HG03520 (cell line): ENCODE measurements around the gene ADAMTS5.

Experiments used
- ATAC-seq: cut with Tn5 transposase; IDR thresholded peaks from one replicate; pipeline ENCODE4 v1.9.1; 2021; ENCODE audit warnings: mild to moderate bottlenecking, moderate library complexity; ENCODE audit not compliant: unreplicated experiment

ADAMTS5 gene

GRCh38 chr21:26949830-26950229, 17.1 kb downstream of the ADAMTS5 start:
- ATAC-seq = no peak

GRCh38 chr21:26948194-26948593, 18.7 kb downstream of the ADAMTS5 start:
- ATAC-seq = no peak

- no peak for ATAC-seq
Measured at GRCh38 chr21:26946744-26947446, 20.0 kb downstream of the ADAMTS5 start.

GRCh38 chr21:26945916-26946675, 20.8 kb downstream of the ADAMTS5 start:
- no peak for ATAC-seq

DNA sequence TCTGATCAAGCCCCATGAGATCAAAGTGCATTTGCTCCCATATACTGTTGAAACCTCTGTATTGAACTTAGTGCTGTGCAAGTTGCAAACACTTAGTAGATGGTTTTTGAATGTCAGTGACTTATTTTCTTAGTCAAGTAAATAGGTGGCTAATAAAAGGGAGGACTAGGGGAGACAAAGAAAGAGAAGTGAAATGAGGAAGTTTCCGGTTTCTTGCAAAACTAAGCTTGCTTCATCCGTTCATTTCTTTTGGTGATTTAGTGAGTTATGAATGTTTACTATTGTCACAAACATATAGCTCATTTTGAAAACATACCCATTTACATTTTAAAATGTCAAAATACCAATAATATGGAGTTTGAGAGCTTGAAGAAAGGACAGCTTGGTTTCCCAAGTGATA, 23.0 kb downstream of the ADAMTS5 start:
- ATAC-seq = no peak

DNA sequence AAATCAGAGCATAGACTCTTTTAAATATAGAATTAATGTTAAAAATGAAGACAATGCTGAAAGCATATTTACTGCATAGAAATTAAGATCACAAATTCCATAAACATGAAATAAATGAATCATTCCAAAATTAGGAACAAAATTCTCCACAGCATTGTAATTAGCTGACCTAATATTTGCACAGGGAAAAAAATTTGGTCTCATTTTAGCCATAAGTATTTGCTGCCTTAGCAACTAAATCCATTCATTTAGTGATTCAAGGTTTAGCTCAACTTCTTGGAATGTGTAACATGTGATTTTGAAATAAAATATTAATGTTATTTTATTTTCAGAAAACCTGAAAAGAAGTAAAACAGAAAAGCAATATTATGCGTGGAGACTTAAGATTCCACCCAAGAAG, 25.5 kb downstream of the ADAMTS5 start:
- ATAC-seq = no peak

GRCh38 chr21:26939601-26940111, 27.2 kb downstream of the ADAMTS5 start:
- no peak for ATAC-seq

- no peak for ATAC-seq
Measured at GRCh38 chr21:26936641-26937040, 30.2 kb downstream of the ADAMTS5 start.

DNA sequence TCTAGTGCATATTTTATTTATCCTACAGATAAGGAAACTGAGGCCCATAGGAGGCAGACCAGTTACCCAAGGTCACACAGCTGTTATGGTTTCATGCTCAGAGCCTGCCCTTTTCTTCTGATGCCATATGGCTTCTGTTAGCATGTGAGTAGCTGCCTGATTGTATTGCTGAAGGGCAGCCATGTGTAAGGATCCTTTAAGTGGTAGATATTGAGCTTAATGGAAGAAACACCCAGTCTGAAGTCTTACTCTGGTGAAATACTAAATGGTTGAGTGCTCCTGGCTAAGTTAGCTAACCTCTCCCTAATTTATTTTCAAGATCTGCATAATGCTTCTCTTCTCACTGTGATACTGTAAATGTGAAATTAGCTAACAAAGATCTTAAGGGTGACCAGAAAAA, 30.9 kb downstream of the ADAMTS5 start:
- no peak for ATAC-seq

GRCh38 chr21:26934383-26934782, 32.5 kb downstream of the ADAMTS5 start:
- ATAC-seq = no peak

DNA sequence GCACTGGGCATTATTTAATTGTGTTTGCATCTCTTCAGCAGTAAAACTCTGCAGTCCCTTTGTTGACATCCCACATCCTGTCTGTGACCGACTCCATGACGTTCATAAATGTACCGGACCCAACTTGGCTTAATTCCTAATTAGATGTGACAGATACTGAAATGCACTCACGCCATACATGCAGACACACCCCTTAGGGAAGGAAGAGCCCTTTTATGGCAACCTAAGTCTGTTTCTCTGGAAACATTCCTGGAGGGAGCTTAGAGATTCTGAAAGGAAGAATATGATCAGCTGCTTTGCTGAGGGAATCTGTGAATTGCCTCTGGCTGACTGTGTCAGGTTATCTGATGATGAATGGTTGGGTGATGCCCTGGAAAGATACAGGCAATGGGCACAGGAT, 33.4 kb downstream of the ADAMTS5 start:
- no peak for ATAC-seq

DNA sequence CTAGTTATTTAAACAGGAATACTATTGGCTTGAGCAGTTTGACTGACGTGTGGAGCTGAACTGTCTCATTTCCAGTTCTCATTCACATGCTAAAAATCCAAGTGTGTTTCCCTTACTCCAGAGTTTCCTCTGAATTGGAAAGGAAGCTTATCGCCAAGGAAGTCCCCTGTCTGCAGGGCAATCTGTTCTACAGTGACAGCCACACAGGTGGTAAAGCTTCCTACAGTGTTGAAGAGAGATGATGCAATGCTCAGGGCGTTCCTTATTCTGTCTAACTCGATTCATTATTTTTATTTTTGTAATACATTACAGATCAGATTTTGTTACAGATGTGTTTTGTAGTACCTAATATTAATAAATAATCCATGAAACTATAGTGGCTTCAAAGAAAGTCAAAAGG, 41.3 kb downstream of the ADAMTS5 start:
- ATAC-seq = no peak

DNA sequence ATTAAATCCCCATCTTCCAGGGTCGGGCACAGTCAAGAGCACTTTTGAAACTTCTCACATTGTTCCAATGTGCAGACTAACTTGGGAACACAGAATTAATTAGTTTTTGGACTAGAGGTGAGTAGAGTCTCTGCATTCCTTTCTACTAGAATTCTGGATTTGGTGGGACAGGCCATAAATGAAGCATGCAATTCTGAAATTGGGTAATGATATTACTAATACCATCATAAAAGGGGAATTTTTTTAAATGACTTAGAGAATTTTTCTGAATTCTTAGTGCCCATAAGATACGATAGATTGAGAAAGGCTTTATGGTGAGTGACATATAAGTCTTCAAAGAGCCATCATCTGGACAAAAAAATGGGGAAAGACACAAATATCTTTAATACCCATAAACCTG, 41.8 kb downstream of the ADAMTS5 start:
- no peak for ATAC-seq

DNA sequence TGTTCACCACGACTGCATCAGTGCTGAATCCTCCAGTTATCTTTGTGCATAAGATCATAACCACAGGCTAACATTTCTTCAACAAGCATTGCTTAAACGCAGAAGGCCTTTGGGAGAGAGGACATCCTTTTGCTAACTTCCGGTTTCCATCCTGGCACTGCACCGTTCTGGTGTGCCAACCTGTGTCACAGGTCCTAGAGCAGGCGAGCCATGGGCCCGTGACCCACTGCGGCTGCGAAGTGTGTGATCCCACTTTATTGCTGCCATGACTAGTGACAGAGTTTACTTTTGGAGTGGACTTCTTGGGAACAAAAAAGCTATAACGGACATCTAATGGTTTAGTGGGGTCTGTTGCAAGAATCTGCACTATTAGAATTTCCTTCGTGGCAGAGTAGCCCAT, 42.9 kb downstream of the ADAMTS5 start:
- ATAC-seq = no peak

- ATAC-seq = no peak
Measured at GRCh38 chr21:26920055-26920454, 46.8 kb downstream of the ADAMTS5 start.

GRCh38 chr21:26918323-26919079, 48.4 kb downstream of the ADAMTS5 start:
- no peak for ATAC-seq

DNA sequence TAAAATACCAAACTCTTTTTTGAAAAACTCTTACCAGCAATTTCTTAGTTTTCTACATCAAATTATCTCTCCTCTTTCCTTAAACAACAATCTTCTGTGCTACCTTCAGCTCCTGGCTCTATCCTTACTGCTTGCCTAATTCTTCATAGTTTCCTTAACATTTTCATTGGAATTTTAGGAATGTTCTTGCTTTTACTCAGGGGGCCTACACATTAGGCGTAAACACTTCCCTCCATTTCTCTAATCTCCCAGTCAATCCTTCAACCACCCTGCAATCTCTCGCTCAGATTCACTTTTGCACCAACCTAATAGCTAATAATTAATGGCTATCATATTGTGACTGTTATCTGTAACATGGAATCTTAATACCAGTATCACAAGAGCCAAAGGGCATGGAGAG, 50.1 kb downstream of the ADAMTS5 start:
- ATAC-seq = no peak

GRCh38 chr21:26914557-26914956, 52.3 kb downstream of the ADAMTS5 start:
- no peak for ATAC-seq

DNA sequence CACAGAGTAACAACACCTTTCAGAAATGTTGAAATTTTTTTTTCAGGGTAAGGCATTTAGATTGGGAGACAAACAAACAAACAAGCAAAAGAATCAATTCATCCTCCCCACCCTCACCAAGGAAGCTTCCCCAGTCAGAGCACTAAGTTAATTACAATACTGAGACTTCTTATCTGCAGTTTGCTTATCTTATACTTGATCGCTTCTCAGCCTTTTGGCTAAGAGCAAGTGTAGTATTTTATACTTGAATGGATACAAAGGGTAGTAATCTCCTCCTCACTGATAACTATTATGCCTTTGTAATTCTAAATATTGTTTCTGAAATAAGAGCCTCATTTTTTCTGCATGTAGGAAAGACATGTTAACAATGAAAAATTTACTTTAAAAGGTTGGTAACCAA, 54.4 kb downstream of the ADAMTS5 start:
- no peak for ATAC-seq

DNA sequence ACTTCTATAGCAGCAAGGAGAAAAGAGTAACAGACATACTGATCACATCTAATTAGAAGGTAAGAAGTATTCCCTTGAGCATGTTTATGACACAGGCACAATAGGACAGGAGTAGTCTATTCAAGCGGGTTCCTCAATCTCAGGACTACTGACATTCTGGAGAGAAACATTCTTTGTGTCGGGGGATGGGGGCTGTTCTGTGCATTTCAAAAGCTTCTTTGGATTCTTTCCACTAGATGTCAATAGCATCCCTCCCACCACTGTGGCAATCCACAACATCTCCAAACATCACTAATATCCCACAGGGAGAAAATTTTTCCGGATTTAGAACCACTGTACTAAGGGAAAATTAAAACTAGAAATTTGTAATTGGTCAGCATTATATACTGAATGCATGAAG, 56.9 kb downstream of the ADAMTS5 start:
- ATAC-seq = no peak

GRCh38 chr21:26900980-26901379, 65.9 kb downstream of the ADAMTS5 start:
- ATAC-seq = no peak

DNA sequence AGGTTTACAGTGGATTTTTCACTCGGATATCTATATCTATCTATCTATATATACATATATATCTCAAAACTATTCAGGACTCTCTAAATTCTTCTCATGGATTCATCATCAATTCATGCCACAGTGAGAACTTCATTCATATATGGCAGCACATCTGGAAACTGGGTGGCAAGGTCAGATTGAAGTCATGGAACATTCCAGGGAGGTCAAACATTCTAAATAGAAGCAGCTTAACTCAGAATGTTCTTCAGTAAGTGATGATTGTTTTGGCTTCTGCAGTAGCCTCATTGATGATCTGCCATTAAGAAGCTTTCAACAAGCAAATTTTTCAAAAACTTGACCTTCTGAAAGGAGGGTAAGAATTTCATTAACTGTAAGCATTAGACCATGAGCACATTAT, 74.7 kb downstream of the ADAMTS5 start:
- no peak for ATAC-seq
